ENCODE measurements around the gene GMFB.
"Not testable (repeated sequence)": the region's sequence is repeated elsewhere in the genome, so short reads cannot be mapped to it uniquely, and the experiment has no call there.

GMFB gene

DNA sequence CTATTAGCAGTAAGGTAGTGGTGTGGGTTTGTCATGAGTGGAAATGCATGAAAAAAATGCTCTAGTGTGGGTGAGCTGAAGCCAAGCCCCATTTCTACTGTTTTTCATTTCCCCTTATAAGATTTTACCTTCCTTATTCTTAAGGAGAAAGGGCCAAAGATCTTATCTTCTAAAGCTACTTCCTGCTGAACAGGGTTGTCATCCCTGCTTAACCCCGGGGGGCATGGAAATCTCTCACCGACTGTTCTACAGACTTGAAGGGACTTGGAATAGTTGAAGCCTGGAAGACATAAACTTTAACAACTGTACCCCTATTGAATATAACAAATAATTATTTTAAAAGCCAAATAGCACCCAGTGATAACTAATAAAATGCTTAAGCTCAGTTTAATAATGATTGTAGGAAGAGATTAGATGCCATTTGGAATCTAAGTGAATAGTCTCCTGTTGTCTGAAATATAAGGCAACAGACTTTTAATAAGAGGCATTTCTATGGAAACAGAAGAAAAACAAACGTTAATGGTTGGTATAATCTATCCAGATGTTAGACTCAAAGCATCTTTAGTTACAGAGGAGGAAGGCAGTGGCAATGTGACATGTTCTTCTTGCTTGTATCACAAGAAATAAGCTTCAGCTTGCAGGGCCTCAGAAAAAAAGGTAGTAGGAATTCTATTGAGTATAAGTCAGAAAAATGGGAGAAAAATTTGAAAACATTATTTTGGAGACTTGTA, 1.8 kb upstream of the GMFB start:
- DNase-seq = no peak

DNA sequence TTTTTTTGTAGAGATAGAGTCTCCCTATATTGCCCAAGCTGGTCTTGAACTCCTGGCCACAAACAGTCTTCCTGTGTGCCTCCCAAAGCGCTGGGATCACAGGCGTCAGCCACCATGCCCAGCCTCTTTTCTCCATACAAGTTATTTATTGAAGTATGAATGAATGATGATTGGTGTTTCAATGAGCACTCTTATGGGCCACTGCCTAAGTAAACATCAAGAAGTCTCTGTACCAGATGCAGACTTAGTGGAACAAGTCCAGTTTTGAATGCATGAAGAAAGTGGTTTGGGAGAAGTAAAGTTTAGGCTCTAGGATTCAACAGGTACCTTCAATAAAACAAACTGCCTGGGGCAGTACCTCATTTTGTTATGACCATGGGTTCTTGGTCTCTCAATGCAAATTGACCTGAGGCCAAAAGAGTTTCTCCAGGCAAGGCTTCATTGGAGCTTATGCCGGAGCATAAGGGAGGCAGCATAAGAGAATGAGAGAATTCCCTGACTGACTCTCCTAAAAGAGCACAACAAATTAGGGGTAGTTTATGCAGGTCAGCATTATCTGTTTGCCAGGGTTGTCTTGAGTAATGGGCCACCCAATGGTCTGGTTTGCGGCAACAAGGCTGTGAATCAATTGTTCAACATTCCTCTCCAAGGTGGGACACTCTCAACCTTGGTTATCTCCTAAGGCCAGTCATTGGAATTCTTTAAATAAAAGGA, 1.1 kb upstream of the GMFB start:
- no peak for DNase-seq

DNA sequence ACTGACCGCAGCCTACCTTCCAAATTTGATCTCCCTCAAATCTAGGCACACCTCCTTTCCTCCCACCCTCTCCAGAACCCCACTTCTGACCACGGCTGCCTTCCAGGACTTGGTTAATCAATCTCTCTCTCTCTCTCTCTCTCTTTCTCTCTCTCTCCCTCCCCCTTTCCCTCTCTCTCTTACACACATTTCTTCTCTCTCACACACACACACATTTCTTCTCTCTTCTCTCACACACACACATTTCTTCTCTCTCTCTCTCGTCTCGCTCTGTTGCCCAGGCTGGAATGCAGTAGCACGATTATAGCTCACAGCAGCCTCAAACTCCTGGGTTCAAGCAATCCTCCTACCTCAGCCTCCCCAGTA, 521 bp upstream of the GMFB start:
- no peak for DNase-seq

DNA sequence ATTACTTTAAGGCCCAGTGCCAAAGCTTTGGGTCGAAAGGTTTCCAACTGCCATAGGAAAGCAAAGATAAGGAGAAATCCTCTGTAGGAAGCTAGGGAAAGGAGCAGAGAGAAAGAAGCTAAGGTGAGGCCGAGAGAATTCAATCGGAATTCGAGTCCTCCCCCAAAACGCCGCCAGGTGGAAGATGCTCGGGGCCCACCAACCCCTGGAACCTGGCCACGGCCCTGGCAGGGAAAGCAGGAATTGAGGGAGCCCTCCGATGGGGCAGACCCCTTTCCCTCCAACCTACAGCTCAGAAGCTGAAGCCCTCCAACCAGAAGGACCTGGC, 498 bp downstream of the GMFB start:
- DNase-seq = no peak

DNA sequence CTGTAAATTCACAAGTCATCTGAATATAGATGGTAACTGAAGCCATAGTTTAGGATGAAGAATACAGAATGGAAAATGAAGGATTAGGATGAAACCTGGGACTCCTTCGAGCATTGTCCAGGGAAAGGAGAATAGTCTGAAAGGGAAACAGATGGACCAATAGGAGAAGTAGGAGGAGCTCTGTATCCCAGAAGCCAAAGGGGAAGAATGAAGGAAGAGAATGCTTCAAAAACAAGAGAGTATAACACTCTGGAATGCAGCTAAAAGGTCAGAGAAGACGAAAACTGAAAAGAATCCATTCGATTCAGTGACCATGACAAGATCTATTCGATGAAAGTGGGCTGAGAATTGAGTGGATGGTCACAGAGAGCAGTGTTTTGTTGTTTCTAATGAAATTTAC, 1.0 kb downstream of the GMFB start:
- DNase-seq = peak; percentile 65

DNA sequence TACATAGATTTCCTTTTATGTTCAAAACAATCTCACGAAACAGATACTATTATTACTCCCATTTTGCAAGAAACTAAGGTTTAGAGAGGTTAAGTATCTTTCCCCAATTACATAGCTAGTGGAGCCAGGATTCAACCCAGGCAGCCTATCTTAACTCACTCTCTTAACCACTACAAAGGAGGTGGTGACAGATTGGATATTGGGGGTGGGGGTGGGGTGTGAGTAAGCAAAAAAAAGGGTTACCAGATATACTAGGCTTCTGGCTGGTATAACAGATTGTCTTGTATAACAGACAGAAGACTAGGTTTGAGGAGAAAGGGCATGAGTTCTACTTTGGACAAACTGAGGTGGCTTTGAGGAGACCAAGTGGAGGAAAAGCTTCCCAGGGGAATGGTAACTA, 2.1 kb downstream of the GMFB start:
- DNase-seq = no peak

DNA sequence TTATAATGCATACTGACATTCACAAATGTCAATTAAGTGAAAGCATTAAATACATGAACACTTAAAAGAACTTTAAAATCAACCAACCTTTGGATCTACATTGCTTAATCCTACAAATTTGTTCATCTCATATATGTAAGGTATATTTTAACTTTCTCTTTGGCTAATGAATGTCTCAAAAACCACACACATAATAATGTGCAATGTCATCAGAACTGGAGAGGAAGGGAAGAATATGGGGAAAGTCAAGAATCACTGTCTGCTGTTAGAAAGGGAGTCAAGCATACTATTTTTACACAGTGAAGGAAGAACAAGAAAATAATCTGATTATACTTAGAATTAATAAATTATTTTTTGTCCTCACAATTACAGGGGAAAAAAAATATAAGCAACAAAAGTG, 4.9 kb downstream of the GMFB start:
- no peak for DNase-seq

DNA sequence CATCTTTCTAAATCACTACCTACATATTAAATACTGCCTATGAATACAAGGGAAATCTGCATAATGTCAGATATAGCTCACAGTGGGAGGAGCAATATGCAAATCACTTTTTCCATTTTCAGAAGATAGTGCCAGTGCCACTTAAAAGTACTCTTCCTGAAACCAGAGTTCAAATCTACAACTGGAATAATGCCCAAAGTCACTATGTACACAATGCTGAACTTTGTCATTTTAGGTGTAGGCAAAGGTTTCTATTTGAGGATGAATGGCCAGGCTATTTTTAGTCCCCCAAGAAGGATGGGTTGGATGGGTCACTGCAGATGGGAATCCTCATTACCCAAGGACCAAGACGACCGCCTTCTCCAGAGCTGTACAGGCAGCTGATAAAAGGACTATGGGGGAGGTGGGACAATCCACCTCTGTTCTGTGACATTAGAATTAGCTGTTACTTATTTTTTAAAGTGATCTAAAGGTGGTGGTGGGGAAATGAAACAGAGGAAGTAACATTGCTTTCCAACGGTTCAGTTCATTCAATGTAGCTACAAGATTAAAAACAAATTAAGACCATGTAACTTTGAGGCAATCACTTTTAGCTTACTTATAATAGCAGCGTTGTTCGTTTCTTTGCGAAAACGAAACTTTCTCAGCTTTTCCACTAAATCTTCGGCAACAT, 5.6 kb downstream of the GMFB start:
- DNase-seq = no peak

DNA sequence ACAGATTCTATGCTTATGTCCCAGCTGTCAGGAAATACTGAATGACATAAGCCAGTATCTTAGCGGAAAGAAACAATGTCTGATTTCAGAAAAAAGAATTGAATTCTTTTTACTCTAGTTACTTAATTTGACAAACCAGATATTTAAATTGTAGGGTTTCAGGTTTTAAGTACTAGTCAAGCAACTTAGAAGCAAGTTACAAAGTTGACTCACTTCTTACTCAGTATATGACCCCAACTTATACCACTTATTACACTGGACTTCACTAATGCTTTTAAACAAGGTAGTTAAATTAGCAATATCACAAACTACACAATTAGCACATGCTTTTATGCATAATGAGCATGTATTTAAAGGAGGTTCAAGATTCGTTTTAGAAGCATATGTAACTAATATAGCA, 7.1 kb downstream of the GMFB start:
- DNase-seq = peak; percentile 8

DNA sequence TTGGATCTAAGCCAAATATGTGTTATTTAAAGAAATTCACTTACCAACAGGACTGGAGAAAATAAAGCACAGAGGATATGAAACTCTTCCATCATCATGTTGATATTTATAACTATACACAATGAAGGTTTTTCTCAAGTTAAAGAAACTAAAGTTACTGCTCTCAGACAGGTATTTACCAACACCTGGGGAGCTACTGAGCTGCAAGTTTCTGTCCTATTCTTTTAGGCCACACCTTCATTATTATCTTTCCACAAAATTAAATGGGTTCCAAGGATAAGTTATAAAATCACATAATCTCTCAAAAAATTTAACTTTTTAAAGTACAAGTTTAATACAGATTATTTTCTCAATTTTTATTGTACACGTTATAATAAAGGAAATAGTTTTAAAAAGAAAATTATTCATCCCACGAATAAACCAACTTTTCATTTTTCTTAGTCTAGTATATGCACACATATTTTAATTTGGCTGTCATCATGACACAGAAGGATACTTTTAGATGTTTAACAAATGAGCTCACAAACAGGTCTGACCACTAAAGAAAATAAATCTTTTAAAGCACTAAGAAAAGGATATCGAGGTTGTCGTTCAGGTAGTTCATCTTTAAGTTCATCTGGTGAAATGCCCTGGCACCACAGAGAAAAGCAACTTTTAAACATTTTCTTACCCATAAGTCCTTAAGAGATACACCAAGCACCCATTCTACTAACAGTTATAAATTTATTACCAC, 7.8 kb downstream of the GMFB start:
- DNase-seq = no peak

DNA sequence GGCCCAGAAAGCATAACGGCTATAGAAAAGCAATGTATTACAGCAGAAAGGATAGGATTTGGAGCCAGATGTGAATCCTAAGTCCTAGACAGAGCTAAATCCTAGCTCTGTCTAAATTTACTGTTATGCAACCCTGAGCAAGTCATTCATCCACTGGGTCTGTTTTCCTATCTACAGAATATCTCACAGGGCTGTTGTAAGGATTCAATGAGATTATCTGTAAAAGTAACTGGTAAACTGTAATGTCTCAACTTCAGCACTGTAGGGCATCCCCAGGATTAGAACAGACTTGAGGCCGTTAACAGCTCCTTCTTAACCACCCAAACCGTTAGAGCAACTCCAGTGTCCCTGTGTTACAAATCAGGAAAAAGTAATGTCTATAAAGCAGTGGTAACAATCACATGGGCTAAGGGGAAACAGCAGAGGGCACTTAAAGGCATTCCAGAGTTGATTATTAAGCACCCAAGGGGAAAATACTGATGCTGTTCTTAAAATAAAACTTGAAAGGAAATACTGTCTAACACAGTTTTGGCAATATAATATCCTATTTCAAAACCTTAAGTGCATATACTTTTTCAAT, 10.1 kb downstream of the GMFB start:
- no peak for DNase-seq

DNA sequence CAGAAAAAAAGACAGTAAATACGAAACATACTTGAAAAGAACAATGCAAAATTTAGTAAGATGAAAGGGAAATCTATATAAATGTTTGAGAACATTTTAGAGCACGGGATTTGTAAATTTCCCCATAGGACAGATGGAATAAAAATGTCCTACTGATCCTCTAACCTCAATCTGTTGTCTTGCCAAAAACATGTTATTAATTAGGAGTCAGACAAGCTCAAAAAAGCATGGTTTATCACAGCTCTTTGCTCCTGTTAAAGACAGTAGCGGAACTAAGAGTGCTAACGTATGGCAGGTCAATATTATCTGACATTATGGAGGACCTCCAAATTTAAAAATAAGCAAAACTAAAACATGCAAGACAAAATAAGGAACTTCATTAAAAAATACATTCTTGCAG, 12.9 kb downstream of the GMFB start:
- no peak for DNase-seq

DNA sequence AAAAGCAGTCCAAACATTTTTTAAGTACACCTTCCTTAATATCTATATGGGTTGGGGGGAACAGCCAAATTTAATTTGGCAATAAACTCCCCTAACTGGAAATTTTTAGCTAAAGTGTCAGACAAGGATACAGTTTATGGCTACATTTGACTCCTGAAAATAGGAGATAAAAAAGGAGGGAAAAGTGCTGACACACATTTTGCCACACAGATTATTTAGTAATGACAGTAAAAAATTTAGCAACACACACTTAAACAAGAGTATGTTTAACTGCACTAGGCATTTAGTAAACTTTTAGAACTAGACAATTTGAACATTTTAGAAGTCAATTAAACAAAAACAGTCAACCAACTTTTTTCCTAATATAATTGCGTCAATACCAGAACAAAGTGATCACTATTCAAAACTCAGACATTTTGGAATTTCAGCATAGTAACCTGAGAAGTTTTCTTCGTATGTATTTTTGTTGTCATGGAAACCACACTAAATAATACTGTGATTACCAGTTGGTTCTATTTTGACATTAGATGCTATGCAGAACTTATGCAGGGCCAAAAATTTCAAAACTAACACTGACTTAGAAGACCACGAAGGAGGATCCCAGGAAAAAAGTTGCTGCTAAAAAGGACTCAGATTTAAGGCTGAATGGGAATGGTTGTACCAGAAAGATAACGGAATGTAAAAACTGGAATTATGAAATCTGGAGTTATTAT, 13.4 kb downstream of the GMFB start:
- no peak for DNase-seq

DNA sequence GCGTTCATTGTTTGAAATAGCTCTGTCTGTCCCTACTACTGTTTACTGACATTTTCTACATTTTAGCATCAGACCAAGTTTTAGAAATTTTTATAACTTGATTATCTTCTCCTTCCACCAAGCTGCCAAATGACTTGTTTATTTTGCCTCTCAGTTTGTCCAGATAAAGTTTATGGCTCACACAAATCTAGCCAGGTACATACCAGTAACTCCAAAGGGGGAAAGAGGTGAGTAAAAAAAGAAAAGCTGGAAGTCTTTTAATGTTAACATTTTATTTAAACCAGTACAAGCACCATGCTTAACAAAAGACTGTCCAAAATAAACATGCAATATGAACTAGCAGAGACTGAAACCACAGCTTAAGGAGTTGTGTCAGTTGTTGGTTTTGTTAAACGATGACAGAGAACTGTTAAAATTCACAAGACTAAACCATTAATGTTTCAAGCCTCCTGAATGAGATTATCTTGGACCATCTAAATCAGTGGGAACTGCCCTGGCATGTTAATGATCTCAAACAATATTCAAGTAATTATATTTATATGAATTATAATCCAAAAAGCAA, 14.5 kb downstream of the GMFB start:
- DNase-seq = no peak

DNA sequence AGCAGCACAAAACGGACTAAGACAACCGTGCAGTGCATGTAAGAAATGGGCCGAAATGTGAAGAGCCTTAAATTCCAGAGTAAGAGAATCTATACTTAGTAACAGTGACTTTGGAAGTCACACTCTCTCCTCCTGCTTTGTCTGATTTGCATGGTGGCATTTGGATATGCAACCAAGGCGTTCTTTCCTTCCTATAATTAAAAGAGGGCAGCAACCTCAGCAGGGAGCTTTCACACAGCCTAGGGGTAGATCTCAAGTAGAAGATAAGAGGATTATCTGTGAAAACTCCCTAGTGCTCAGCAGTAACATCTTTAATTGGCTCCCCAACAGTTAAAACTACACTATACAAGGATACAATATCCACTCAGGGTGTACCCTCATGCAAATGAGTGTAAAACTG, 16.5 kb downstream of the GMFB start:
- DNase-seq = no peak

DNA sequence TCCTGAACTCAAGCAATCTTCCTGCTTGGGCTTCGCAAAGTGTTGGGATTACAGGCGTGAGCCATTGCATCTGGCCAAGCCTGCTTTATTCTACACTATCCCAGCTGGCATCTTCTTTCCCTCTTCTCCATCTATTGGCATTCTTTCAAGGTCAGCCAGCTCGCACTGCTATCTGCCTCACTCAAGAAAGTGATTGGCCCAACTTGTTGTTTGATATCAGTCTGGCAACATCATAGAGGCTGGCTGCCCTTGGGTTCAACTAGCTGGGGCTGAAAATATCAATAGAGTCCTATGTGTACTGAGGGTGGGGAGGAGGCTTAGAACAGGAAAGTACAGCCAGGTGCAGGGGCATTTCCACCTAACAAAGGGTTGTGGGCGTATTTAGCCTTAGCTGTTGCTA, 17.1 kb downstream of the GMFB start:
- no peak for DNase-seq

DNA sequence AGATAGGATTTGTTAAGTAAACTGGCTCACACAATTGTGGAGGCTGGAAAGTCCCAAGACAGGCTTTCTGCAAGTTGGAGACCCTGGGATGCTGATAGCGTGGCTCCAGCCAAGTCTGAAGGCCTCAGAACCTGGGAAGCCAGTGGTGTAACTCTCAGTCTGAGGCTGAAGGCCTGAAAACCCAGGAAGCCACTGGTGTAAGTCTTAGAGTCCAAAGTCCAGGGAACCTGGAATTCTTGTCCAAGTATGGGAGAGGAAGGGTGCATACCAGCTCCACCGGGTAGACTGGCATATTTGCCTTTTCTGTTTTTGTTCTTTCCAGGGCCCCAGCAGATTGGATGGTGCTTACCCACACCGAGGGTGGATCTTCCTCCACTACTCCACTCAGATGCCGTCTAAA, 18.1 kb downstream of the GMFB start:
- no peak for DNase-seq

DNA sequence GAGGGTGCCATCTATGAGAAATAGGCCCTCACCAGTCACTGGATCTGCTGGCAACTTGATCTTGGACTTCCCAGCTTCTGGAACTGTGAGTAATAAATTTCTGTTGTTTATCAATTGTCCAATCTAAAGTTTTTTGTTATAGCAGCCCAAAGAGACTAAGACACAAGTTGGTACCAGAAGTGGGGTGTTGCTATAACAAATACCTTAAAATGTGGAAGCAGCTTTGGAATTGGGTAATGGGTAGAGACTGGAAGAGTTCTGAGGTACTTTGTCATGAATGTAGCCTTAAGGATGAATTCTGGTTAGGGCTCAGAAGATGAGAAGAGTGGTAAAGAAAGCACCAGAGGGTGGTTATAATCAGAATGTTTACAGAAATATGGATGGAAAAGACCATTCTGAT, 21.5 kb downstream of the GMFB start:
- no peak for DNase-seq

DNA sequence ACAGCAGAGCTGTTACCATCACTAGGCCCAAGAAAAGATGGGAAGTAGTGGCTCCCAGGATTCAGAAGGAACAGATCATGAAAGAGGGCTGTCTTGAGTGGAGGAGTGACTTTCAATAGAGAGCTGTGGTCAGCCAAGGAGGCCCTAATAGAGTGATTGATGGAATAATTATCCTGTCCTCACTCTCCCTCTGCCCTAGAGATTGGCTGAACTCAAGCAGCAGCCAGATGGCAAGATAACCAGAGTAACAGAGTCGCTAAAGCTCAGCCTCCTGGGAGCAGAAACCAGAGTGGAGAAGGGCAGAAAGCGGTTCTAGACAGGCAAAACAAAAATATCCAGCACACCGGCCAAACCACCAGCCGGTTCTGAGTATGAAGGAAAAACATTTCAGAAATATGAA, 23.1 kb downstream of the GMFB start:
- no peak for DNase-seq

DNA sequence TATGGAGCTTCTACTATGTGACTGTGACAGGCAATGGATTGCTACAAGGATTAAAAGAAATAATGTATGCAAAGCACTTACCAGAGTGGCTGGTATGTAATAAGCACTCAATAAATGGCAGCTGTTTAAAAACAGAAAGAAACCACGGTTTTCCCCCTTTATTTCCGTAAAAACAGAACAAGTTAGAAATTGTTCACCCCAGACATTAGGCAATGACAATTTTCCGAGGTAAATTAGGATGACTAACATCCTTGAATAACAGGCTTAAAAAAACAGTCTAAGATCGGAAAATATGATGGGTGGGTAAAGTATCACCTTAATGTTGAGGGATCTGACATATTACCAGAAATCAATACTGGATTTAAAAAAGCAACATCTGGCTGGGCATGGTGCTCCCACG, 26.7 kb downstream of the GMFB start:
- no peak for DNase-seq

DNA sequence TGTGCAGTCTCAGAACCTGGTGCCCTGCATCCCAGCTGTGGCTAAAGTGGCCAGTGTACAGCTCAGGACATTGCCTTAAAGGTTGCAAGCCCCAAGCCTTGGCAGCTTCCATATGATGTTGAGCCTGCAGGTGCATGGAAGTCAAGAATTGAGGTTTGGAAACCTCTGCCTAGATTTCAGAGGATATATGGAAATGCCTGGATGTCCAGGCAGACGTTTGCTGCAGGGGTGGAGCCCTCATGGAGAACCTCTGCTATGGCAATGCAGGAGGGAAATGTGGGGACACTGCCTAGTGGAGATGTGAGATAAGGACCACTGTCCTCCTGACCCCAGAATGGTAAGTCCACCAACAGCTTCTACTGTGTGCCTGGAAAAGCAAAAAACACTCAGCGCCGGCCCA, 29.7 kb downstream of the GMFB start:
- no peak for DNase-seq

DNA sequence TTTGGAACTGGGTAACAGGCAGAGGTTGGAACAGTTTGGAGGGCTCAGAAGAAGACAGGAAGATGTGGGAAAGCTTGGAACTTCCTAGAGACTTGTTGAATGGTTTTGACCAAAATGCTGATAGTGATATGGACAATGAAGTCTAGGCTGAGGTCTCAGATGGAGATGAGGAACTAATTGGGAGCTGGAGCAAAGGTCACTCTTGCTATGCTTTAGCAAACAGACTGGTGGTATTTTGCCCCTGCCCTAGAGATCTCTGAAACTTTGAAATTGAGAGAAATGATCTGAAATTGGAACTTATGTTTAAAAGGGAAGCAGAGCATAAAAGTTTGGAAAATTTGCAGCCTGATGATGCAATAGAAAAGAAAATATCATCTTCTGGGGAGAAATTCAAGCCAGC, 30.2 kb downstream of the GMFB start:
- not testable (repeated sequence) for DNase-seq

DNA sequence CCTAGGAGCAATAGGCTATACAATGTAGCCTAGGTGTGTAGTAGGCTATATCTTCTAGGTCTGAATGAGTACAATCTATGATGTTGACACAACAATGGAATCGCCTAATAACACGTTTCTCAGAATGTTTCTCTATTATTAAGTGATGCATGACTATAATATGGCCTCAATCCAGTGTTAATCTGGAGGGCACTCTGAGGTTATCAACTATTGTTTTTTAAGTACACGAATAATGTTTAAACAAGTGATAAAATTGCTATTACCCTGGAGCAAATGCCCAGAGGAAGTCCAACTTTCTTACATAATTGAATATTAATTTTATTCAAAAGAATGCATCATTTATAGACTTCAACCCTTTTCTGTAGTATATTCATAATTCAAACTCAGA, 31.2 kb downstream of the GMFB start:
- no peak for DNase-seq

Measured in HCEC 1CT (cell line).